ENCODE results near the gene TMEM45A. TPM values are rescaled to one million over a fixed set of nuclear protein-coding genes. Genes with fewer than 3 reads are reported as not detected.

The TMEM45A gene
- total RNA-seq, 1 donor from 2014 or later: 15.9 TPM

DNA sequence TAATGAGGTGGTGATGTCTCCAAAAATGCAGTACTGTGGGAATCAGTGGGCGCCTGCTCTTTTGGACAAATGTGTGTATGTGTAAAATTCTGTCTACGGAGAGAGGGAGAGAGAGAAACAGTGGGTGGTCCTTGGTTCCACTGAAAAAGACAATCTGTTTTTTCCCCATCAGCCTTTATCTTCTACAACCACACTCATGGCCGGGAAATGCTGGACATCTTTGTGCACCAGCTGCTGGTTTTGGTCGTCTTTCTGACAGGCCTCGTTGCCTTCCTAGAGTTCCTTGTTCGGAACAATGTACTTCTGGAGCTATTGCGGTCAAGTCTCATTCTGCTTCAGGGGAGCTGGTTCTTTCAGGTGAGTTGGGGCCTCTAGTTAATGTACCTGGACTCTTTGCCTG is 65.8 kb downstream of the TMEM45A start:
- no peak overlapping the region for H3K4me3 ChIP-seq
- H3K27me3 ChIP-seq: no peaks in the 10 kb centered on the region
- no peaks in the 10 kb centered on the region for H3K4me1 ChIP-seq
- no peaks in the 10 kb centered on the region for H3K36me3 ChIP-seq
- intact Hi-C loops (cut with DNase I): no loop called here
- H3K27ac ChIP-seq: no peak overlapping the region
- TF ChIP-seq, protein P1, sequence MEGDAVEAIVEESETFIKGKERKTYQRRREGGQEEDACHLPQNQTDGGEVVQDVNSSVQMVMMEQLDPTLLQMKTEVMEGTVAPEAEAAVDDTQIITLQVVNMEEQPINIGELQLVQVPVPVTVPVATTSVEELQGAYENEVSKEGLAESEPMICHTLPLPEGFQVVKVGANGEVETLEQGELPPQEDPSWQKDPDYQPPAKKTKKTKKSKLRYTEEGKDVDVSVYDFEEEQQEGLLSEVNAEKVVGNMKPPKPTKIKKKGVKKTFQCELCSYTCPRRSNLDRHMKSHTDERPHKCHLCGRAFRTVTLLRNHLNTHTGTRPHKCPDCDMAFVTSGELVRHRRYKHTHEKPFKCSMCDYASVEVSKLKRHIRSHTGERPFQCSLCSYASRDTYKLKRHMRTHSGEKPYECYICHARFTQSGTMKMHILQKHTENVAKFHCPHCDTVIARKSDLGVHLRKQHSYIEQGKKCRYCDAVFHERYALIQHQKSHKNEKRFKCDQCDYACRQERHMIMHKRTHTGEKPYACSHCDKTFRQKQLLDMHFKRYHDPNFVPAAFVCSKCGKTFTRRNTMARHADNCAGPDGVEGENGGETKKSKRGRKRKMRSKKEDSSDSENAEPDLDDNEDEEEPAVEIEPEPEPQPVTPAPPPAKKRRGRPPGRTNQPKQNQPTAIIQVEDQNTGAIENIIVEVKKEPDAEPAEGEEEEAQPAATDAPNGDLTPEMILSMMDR (IDR thresholded peaks at IDR 0.05): no peak
- no peaks in the 10 kb centered on the region for H3K9me3 ChIP-seq
- ATAC-seq (no peak), DNase-seq (no peak)

DNA sequence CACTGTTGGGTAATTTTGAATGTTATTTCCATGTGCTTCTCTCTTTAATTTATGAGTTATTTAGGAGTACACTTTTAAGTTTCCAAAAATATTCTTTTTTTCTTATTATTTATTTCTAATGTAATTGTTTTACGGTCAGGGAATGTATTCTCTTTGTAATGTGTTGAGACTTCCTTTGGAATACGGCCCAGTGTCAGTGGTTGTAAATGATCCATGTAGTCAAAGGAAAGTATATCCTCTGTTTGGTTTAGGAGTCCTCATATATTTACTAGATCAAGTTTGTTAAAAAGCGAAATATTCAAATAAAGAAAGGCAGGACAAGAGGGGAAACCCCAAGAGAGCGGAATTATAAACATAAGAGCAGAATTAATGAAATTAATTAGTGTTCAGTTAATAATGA is 68.0 kb downstream of the TMEM45A start:
- intact Hi-C loops (cut with DNase I): no loop called here
- Histone ChIP-seq H3K4me3 (no peak overlapping the region), H3K27ac (no peak overlapping the region), H3K27me3 (no peaks in the 10 kb centered on the region), H3K36me3 (no peaks in the 10 kb centered on the region), H3K9me3 (no peaks in the 10 kb centered on the region), H3K4me1 (no peaks in the 10 kb centered on the region)
- ATAC-seq: no peak
- DNase-seq: no peak
- TF ChIP-seq, protein P1 (IDR thresholded peaks at IDR 0.05): no peak

DNA sequence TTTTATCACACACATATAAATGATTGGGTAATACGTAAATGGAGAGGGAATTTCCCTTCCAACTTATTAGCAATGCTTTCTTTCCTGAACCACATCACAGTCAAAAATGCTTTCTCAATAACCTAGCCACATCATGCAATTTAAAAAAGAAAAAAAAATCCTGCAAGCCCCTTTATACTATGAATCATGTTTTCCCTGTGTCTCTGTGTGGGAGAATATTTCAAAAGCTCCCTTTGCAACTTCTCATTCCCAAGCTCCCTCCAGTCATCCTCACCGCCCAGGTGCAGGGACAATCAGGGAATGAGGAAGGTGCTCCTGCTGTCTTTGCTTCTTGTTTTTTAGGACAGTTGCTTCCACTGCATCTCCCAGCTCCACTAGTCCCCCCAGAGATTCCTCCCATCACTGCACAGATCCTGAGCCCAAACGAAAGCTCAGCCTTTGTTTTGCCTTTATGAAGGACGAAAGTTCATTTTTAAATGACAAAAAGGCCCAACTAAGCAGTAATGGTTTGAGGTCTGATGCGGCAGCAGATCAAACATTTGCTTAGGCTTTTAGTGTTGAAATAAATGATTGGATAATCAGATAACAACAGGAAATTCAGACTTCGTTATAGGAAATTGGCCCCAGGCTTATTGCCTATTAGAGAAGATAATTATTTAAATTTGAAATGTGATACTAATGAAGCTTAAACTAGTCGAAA is 69.2 kb downstream of the TMEM45A start:
- no peaks in the 10 kb centered on the region for H3K27me3 ChIP-seq
- no peaks in the 10 kb centered on the region for H3K36me3 ChIP-seq
- TF ChIP-seq, protein P1 (IDR thresholded peaks at IDR 0.05): no peak
- H3K9me3 ChIP-seq: no peaks in the 10 kb centered on the region
- intact Hi-C loops (cut with DNase I): no loop called here
- H3K27ac ChIP-seq: no peak overlapping the region
- H3K4me1 ChIP-seq: no peaks in the 10 kb centered on the region
- ATAC-seq (no peak), DNase-seq (no peak)
- no peak overlapping the region for H3K4me3 ChIP-seq

DNA sequence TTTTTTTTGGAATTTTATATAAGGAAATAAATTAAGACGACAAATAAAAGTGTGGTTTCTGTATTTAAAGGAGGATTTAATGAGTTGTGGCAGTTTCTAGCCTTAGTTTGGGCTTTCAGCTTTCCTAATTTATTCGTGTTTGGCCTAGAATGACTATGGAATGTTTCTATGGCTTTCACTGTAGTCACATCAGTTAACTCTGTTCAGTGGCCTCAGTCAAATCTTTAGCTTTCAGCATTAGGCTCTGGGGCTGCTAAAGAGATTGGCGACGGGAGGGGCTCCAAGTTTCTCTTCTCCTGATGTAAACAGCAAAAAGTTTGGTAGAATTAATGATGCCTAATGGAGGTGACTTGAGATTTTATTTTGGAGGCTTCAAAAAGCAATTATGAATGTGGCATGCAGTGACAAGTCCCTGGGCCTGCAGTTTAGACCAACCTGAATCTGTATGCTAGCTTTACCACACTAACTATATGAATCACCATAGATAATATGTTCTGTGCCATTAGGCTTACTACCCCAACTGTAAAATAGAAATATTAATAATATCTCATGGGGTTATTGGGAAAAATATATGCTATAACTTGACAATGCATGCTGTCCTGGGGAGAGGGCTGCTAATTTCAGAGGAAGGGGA is 69.9 kb downstream of the TMEM45A start:
- Histone ChIP-seq H3K27ac (no peak overlapping the region), H3K4me1 (no peaks in the 10 kb centered on the region), H3K9me3 (no peaks in the 10 kb centered on the region), H3K36me3 (no peaks in the 10 kb centered on the region), H3K27me3 (no peaks in the 10 kb centered on the region), H3K4me3 (no peak overlapping the region)
- DNase-seq (no peak), ATAC-seq (no peak)
- intact Hi-C loops (cut with DNase I): no loop called here
- TF ChIP-seq, protein P1 (IDR thresholded peaks at IDR 0.05): no peak

DNA sequence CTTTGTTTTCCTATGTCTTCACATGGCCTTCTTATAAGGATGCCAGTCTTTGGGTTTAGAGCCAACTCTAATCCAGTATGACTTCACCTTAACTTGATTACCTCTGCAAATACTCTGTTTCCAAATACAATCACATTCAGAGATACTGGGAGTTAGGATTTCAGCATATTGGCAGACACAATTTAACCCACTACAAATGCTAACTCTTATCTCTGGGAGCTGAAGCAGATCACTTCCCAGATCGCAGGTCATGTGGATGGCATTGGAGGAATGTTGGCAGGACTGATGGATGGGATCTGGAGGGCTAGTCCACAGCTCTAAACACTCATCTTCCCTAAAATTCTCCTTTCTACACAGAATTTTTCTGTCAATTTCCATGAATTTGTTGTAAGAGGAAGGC is 70.8 kb downstream of the TMEM45A start:
- Histone ChIP-seq H3K27me3 (no peaks in the 10 kb centered on the region), H3K4me3 (no peak overlapping the region), H3K27ac (no peak overlapping the region), H3K4me1 (no peaks in the 10 kb centered on the region), H3K36me3 (no peaks in the 10 kb centered on the region), H3K9me3 (no peaks in the 10 kb centered on the region)
- TF ChIP-seq, protein P1 (IDR thresholded peaks at IDR 0.05): no peak
- intact Hi-C loops (cut with DNase I): no loop called here
- DNase-seq (no peak), ATAC-seq (no peak)
